K562 (cell line): ENCODE data around the gene STOX1. TPM values are rescaled to one million over a fixed set of nuclear protein-coding genes. Genes with fewer than 3 reads are reported as not detected.

Experiments
- ATAC-seq: fragments of 200-7000 bp; cut with Tn5 transposase; 3 replicates; pipeline ENCODE4 v1.9.1; 2020; ENCODE audit warnings: moderate library complexity
- BruUV-seq: library from RNA; stranded (reverse); fragments of 400-500 nt; replicated peaks from 2 replicates; lab custom pipeline; 2021; lab: Mats Ljungman, UMichigan
- CTCF ChIA-PET: fragments of 300-600 bp; formaldehyde crosslinking; extraction: SDS; loops from one replicate; lab custom pipeline; 2021; ENCODE audit warnings: low intra/inter-chr PET ratio; lab: Yijun Ruan, JAX
- POLR2A ChIA-PET: fragments of 300-600, 350-650 bp; sonication (Branson Sonifier 250); formaldehyde crosslinking; extraction: SDS; loops from one replicate; lab custom pipeline; 2021; ENCODE audit warnings: antibody characterized with exemption, inconsistent platforms; lab: Yijun Ruan, JAX
- DNase-seq, 4 experiments: peaks; one replicate each; pipeline versions ENCODE4 v3.0.0 to v3.0.0-alpha.2; 2011 to 2018; ENCODE audit warnings: low spot score in 3 of 4, mixed read lengths in 3 of 4; ENCODE audit errors: extremely low read depth in 1 of 4
- FAIRE-seq: peaks from 2 replicates; lab custom pipeline; 2011; peaks lifted over from hg19 to GRCh38; lab: Jason Lieb, UNC
- H2AFZ ChIP-seq: 2 replicates; pipeline ENCODE4 v1.6.0; 2011; ENCODE audit warnings: low read depth, low read length, control low read depth, inconsistent platforms
- H3K27ac ChIP-seq: fragments of 200-600 bp; 3 replicates; pipeline ENCODE4 v1.8.0; 2011; ENCODE audit warnings: low read depth, mild to moderate bottlenecking, control low read depth, inconsistent platforms, low read length, moderate library complexity, mixed read lengths; ENCODE audit errors: extremely low read depth
- H3K27me3 ChIP-seq, 2 experiments: fragments of 300-600 bp in 1 of 2; 2 replicates in 1 of 2; 3 replicates in 1 of 2; pipeline versions ENCODE4 v1.6.0 to v1.8.0; 2011; ENCODE audit warnings: inconsistent platforms in 2 of 2, low read length in 2 of 2, mild to moderate bottlenecking in 1 of 2, mixed read lengths in 1 of 2, moderate library complexity in 1 of 2; ENCODE audit not compliant: control insufficient read depth in 2 of 2, insufficient read depth in 2 of 2
- H3K36me3 ChIP-seq: fragments of 300-600 bp; 3 replicates; pipeline ENCODE4 v1.8.0; 2011; ENCODE audit warnings: mild to moderate bottlenecking, low read length, inconsistent platforms; ENCODE audit not compliant: control insufficient read depth, insufficient read depth
- H3K4me1 ChIP-seq, 2 experiments: fragments of 200-600 bp in 1 of 2; replicated peaks in 1 of 2; 2 replicates in 1 of 2; 3 replicates in 1 of 2; pipeline versions ENCODE4 v1.5.1 to v1.8.0; 2011; ENCODE audit warnings: inconsistent platforms in 2 of 2, low read length in 2 of 2, mild to moderate bottlenecking in 1 of 2, mixed read lengths in 1 of 2, moderate library complexity in 1 of 2; ENCODE audit not compliant: control insufficient read depth in 2 of 2, insufficient read depth in 2 of 2
- H3K4me2 ChIP-seq: 2 replicates; pipeline ENCODE4 v1.6.1; 2011; ENCODE audit warnings: low read length, control low read depth, inconsistent platforms, mixed read lengths; ENCODE audit not compliant: insufficient read depth
- H3K4me3 ChIP-seq: fragments of 200-600 bp; sonication (generic), shearing (Covaris generic); 2 replicates; pipeline ENCODE4 v1.5.1; 2016; ENCODE audit warnings: control low read depth, inconsistent platforms
- H3K79me2 ChIP-seq: fragments of 200-600 bp; 3 replicates; pipeline ENCODE4 v1.8.0; 2011; ENCODE audit warnings: low read length, inconsistent platforms; ENCODE audit not compliant: control insufficient read depth, insufficient read depth
- H3K9ac ChIP-seq, 2 experiments: 2 replicates each; pipeline versions ENCODE4 v1.6.0 to v1.6.1; 2011; ENCODE audit warnings: low read depth in 2 of 2, low read length in 2 of 2, control low read depth in 1 of 2, inconsistent platforms in 1 of 2, mild to moderate bottlenecking in 1 of 2, mixed read lengths in 1 of 2; ENCODE audit not compliant: insufficient read depth in 1 of 2
- H3K9me1 ChIP-seq: one replicate; pipeline ENCODE4 v1.6.0; 2011; ENCODE audit warnings: inconsistent platforms, mild to moderate bottlenecking, low read length, moderate library complexity; ENCODE audit not compliant: control insufficient read depth, insufficient read depth
- H3K9me3 ChIP-seq: replicated peaks from 2 replicates; pipeline ENCODE4 v1.5.1; 2011; ENCODE audit warnings: low read depth, low read length, inconsistent platforms; ENCODE audit not compliant: control insufficient read depth, insufficient read depth
- H4K20me1 ChIP-seq: replicated peaks from 2 replicates; pipeline ENCODE4 v1.6.1; 2011; ENCODE audit warnings: low read length, inconsistent platforms, mixed read lengths; ENCODE audit not compliant: control insufficient read depth, insufficient read depth
- CBFA2T2 ChIP-seq: fragments of 450-650 bp; conservative IDR thresholded peaks from 2 replicates; pipeline ENCODE4 v1.6.1; 2017; ENCODE audit warnings: mild to moderate bottlenecking
- CBFA2T3 ChIP-seq: fragments of 450-650 bp; IDR thresholded peaks from 2 replicates; pipeline ENCODE4 v1.6.1; 2017
- CBX1 ChIP-seq: sonication (generic); IDR thresholded peaks from 2 replicates; pipeline ENCODE4 v1.6.1; 2016; ENCODE audit warnings: antibody characterized with exemption, low read depth, mild to moderate bottlenecking
- CEBPG ChIP-seq, 3 experiments: fragments of 200-800 bp in 1 of 3; sonication (Bioruptor generic) in 1 of 3; sonication (generic) in 1 of 3; formaldehyde crosslinking in 1 of 3; IDR thresholded peaks in 2 of 3; conservative IDR thresholded peaks in 1 of 3; 2 replicates each; pipeline versions ENCODE4 v1.6.1 to v1.8.0; 2016 to 2022; ENCODE audit warnings: missing compliant biosample characterization in 2 of 3, missing genetic modification characterization in 2 of 3, mild to moderate bottlenecking in 1 of 3, missing genetic modification reagents in 1 of 3
- DACH1 ChIP-seq: fragments of 450-650 bp; IDR thresholded peaks from 2 replicates; pipeline ENCODE4 v1.6.1; 2018; ENCODE audit not compliant: partially characterized antibody
- FOSL1 ChIP-seq: fragments of 200-800 bp; sonication (Bioruptor generic); conservative IDR thresholded peaks from 2 replicates; pipeline ENCODE4 v1.6.1; 2016; ENCODE audit warnings: missing genetic modification characterization, missing compliant biosample characterization
- FOXK1 ChIP-seq: sonication (generic); formaldehyde crosslinking; IDR thresholded peaks from 2 replicates; pipeline ENCODE4 v1.8.0; 2022; ENCODE audit warnings: missing genetic modification reagents, mild to moderate bottlenecking, borderline replicate concordance
- HDAC3 ChIP-seq: fragments of 450-650 bp; IDR thresholded peaks from 2 replicates; pipeline ENCODE4 v1.6.1; 2018; ENCODE audit warnings: borderline replicate concordance, mild to moderate bottlenecking, moderate library complexity; ENCODE audit not compliant: partially characterized antibody
- HMBOX1 ChIP-seq: sonication (generic); IDR thresholded peaks from 2 replicates; pipeline ENCODE4 v1.6.1; 2016
- TFAP4 ChIP-seq: sonication (generic); formaldehyde crosslinking; IDR thresholded peaks from 2 replicates; pipeline ENCODE4 v1.8.0; 2022; ENCODE audit warnings: missing genetic modification reagents, mild to moderate bottlenecking, moderate library complexity, borderline replicate concordance
- TRIM24 ChIP-seq, 2 experiments: fragments of 450-650 bp; IDR thresholded peaks; 2 replicates each; pipeline ENCODE4 v1.6.1; 2016
- VEZF1 ChIP-seq: fragments of 200-800 bp; sonication (Bioruptor generic); IDR thresholded peaks from 2 replicates; pipeline ENCODE4 v1.6.1; 2017; ENCODE audit warnings: missing genetic modification characterization, missing compliant biosample characterization
- YY1 ChIP-seq, 3 experiments: IDR thresholded peaks; 2 replicates each; pipeline ENCODE4 v1.6.1; 2011; ENCODE audit warnings: low read length in 2 of 3, mild to moderate bottlenecking in 2 of 3, moderate library complexity in 2 of 3, borderline replicate concordance in 1 of 3, control low read depth in 1 of 3, low read depth in 1 of 3; ENCODE audit not compliant: insufficient read depth in 3 of 3, insufficient replicate concordance in 2 of 3, control insufficient read depth in 1 of 3, insufficient read length in 1 of 3; ENCODE audit errors: extremely low read depth in 1 of 3
- ZBTB7A ChIP-seq: IDR thresholded peaks from 2 replicates; pipeline ENCODE4 v1.6.1; 2011; ENCODE audit warnings: low read depth, mild to moderate bottlenecking, low read length, moderate library complexity, borderline replicate concordance; ENCODE audit not compliant: control insufficient read depth
- ZNF174 ChIP-seq: fragments of 250-450 bp; sonication (Bioruptor Pico); IDR thresholded peaks from 2 replicates; pipeline ENCODE4 v1.4.0; 2020; ENCODE audit warnings: mild to moderate bottlenecking
- ZNF57 ChIP-seq: fragments of 450-650 bp; formaldehyde crosslinking; IDR thresholded peaks from 2 replicates; pipeline ENCODE4 v1.4.0; 2020; ENCODE audit warnings: mild to moderate bottlenecking, moderate library complexity
- WGBS: fragments of 100-300 bp; shearing (Covaris generic); methylation state at CpG from one replicate; pipeline ENCODE4 v1.1.6; 2016; ENCODE audit warnings: low coverage, mixed read lengths; ENCODE audit not compliant: insufficient coverage; ENCODE audit errors: missing lambda C conversion rate; 5-methylcytosine and 5-hydroxymethylcytosine counted together
- in situ Hi-C: fragments of 300-500 bp; cut with MboI; formaldehyde crosslinking; loops from 4 replicates; pipeline ENCODE4 v1.15.0; 2018; ENCODE audit warnings: inconsistent platforms, mixed read lengths
- intact Hi-C: fragments of 100-400 bp; cut with micrococcal nuclease; formaldehyde crosslinking; loops from 2 replicates; pipeline ENCODE4 v1.14.2; 2022
- polyA plus RNA-seq, 8 experiments: library from polyadenylated mRNA; depleted of rRNA in 4 of 8; stranded (reverse) in 5 of 8; unstranded in 3 of 8; fragments of >200 nt; fragmentation: Nextera tagmentation in 2 of 8; fragmentation: Illumina TruSeq in 1 of 8; extraction: Ambion mirVana in 2 of 8; extraction: Trizol in 1 of 8; gene quantifications; 2 replicates each; pipeline versions ENCODE4 v1.2.1 to v1.2.3, GENCODE V29; 2011 to 2014; ENCODE audit warnings: inconsistent platforms in 1 of 8, missing spikeins in 1 of 8
- total RNA-seq, 7 experiments: library from RNA; depleted of rRNA in 6 of 7; stranded (reverse); fragments of >200 nt in 6 of 7; fragmentation: Illumina TruSeq in 2 of 7; extraction: Trizol in 2 of 7; gene quantifications; 2 replicates each; pipeline versions ENCODE4 v1.2.1 to v1.2.3, GENCODE V29; 2011 to 2021; ENCODE audit warnings: low replicate concordance in 1 of 7

STOX1 gene
- total and polyA plus RNA-seq, 9 of the 15 experiments (the other 6 are each of a cell fraction or from before 2014, with no cell fraction given): 0.09 to 0.87 (median 0.29) TPM

- Histone ChIP-seq H4K20me1 (no peaks in the 10 kb centered on the region), H3K79me2 (no peaks in the 10 kb centered on the region), H3K27me3 (no peaks in the 10 kb centered on the region), H3K4me2 (peak overlapping the region; percentile 26; the same call in 1 of the 2 replicates), H3K4me1 (peaks cover 2 to 6% of the 10 kb centered on the region in 2 experiments; a peak in 3 of 5 replicates), H3K27ac (peak overlapping the region; percentile 15; the same call in 1 of the 3 replicates), H3K9me1 (no peaks in the 10 kb centered on the region), H3K4me3 (no peak overlapping the region), H2AFZ (peak overlapping the region; percentile 54), H3K9ac (peak overlapping the region in 1 of 2 experiments; percentile 10; a peak in 1 of 4 replicates), H3K9me3 (peaks cover 4% of the 10 kb centered on the region; the same call in 1 of the 2 replicates), H3K36me3 (no peaks in the 10 kb centered on the region)
- ChIA-PET CTCF (no interaction called here), POLR2A (interaction anchor here (1.1 to 1.9 kb wide), 4 partner anchors 10 to 29 kb away, joined by 4 to 13 read pairs (median 6); no protein-coding TSS in a partner anchor)
- FAIRE-seq (no peak), DNase-seq (peak in 3 of 4 experiments; percentile 34 to 60 (median 36)), ATAC-seq (peak; percentile 81)
- BruUV-seq: no TSS peak
- in situ Hi-C loops (no loop called here), intact Hi-C loops (no loop called here)
- 2% methylated on average over 6 of the region's 6 CpGs for WGBS
- TF ChIP-seq ZNF174 (no peak), CBX1 (no peak), HDAC3 (no peak), CBFA2T3 (peak; percentile 25; the same call in 1 of the 2 replicates), CEBPG (CRISPR knock-in tag; IDR thresholded peaks at IDR 0.05) (no peak), CEBPG (tag; conservative IDR thresholded peaks at IDR 0.05 in 1 of 2, IDR thresholded peaks at IDR 0.05 in 1 of 2) (no peak), ZNF57 (CRISPR knock-in tag) (no peak), YY1 (IDR thresholded peaks at IDR 0.05; ENCODE audit: borderline replicate concordance in 1 of 3, control insufficient read depth in 1 of 3, extremely low read depth in 1 of 3, insufficient read depth in 3 of 3, insufficient read length in 1 of 3, insufficient replicate concordance in 2 of 3, low read depth in 1 of 3, low read length in 2 of 3) (peak in 1 of 3 experiments; percentile 14), FOXK1 (no peak), FOSL1 (peak; percentile 69), TFAP4 (peak; percentile 34; the same call in 1 of the 2 replicates), VEZF1 (CRISPR knock-in tag) (0 out of 2 replicates have a peak, but pooled peaks have one; percentile 24), CBFA2T2 (0 out of 2 replicates have a peak, but pooled peaks have one; percentile 18), DACH1 (peak; percentile 42), TRIM24 (IDR thresholded peaks at IDR 0.05) (peak in 1 of 2 experiments; percentile 5; a peak in 1 of 4 replicates), HMBOX1 (peak; percentile 41; the same call in 1 of the 2 replicates), ZBTB7A (0 out of 2 replicates have a peak, but pooled peaks have one; percentile 16)
Measured at GRCh38 chr10:68871105-68871711, 43.9 kb downstream of the STOX1 start.
